Endothelial cell of umbilical vein (primary cell): ENCODE measurements around the gene KDM5C. TPM values are rescaled to one million over a fixed set of nuclear protein-coding genes. Genes with fewer than 3 reads are reported as not detected.

Experiments
- BruUV-seq: library from RNA; stranded (reverse); fragments of 400-500 nt; replicated peaks from 2 replicates; lab custom pipeline; 2021; lab: Mats Ljungman, UMichigan
- CTCF ChIA-PET: fragments of 300-600, 350-600 bp; sonication (Branson Sonifier 250); formaldehyde crosslinking; loops from one replicate; lab custom pipeline; 2021; ENCODE audit warnings: antibody characterized with exemption, inconsistent platforms; lab: Charles Lee
- POLR2A ChIA-PET: fragments of 300-600, 350-600 bp; sonication (Branson Sonifier 250); formaldehyde crosslinking; loops from one replicate; lab custom pipeline; 2021; ENCODE audit warnings: antibody characterized with exemption, inconsistent platforms; lab: Charles Lee
- DNase-seq: peaks from one replicate; pipeline ENCODE4 v3.0.0-alpha.2; 2011; ENCODE audit warnings: low read depth, low spot score
- FAIRE-seq: peaks from 2 replicates; lab custom pipeline; 2011; peaks lifted over from hg19 to GRCh38; lab: Jason Lieb, UNC
- H2AFZ ChIP-seq: 2 replicates; pipeline ENCODE4 v1.6.0; 2012; ENCODE audit warnings: low read depth, low read length, control low read depth, inconsistent platforms
- H3K27ac ChIP-seq: 2 replicates; pipeline ENCODE4 v1.5.1; 2011; ENCODE audit warnings: low read depth, mild to moderate bottlenecking, control low read depth, low read length, moderate library complexity; ENCODE audit not compliant: insufficient read depth
- H3K27me3 ChIP-seq, 2 experiments: 2 replicates each; pipeline versions ENCODE4 v1.6.0 to v1.6.1; 2011; ENCODE audit warnings: low read length in 2 of 2, mixed read lengths in 1 of 2; ENCODE audit not compliant: control insufficient read depth in 2 of 2, insufficient read depth in 2 of 2
- H3K36me3 ChIP-seq, 2 experiments: 2 replicates in 1 of 2; 3 replicates in 1 of 2; pipeline ENCODE4 v1.5.1; 2011; ENCODE audit warnings: low read length in 2 of 2, mild to moderate bottlenecking in 1 of 2, moderate library complexity in 1 of 2; ENCODE audit not compliant: control insufficient read depth in 2 of 2, insufficient read depth in 2 of 2; ENCODE audit errors: extremely low read depth in 1 of 2
- H3K4me1 ChIP-seq: 3 replicates; pipeline ENCODE4 v1.5.1; 2011; ENCODE audit warnings: mild to moderate bottlenecking, low read length; ENCODE audit not compliant: control insufficient read depth, insufficient read depth; ENCODE audit errors: extremely low read depth
- H3K4me2 ChIP-seq: 2 replicates; pipeline ENCODE4 v1.6.1; 2011; ENCODE audit warnings: low read length, control low read depth, mixed read lengths; ENCODE audit not compliant: insufficient read depth
- H3K4me3 ChIP-seq, 3 experiments: fragments of 200-600 bp in 1 of 3; sonication (generic), shearing (Covaris generic) in 1 of 3; replicated peaks in 1 of 3; 2 replicates each; pipeline ENCODE4 v1.5.1; 2011 to 2016; ENCODE audit warnings: control low read depth in 3 of 3, low read length in 3 of 3, mild to moderate bottlenecking in 2 of 3, inconsistent platforms in 1 of 3, low read depth in 1 of 3, moderate library complexity in 1 of 3; ENCODE audit not compliant: insufficient read depth in 1 of 3
- H3K79me2 ChIP-seq: 2 replicates; pipeline ENCODE4 v1.6.0; 2012; ENCODE audit warnings: low read length, inconsistent platforms; ENCODE audit not compliant: control insufficient read depth, insufficient read depth
- H3K9ac ChIP-seq: replicated peaks from 2 replicates; pipeline ENCODE3; 2011; ENCODE audit warnings: low read length, control low read depth; ENCODE audit not compliant: insufficient read depth; ENCODE audit errors: extremely low read depth
- H3K9me1 ChIP-seq: replicated peaks from 3 replicates; pipeline ENCODE4 v1.6.0; 2011; ENCODE audit warnings: mild to moderate bottlenecking, low read length; ENCODE audit not compliant: control insufficient read depth, insufficient read depth; ENCODE audit errors: extremely low read depth
- H3K9me3 ChIP-seq: replicated peaks from 2 replicates; pipeline ENCODE4 v1.5.1; 2012; ENCODE audit warnings: low read length, inconsistent platforms; ENCODE audit not compliant: control insufficient read depth, insufficient read depth
- H4K20me1 ChIP-seq: replicated peaks from 2 replicates; pipeline ENCODE3; 2011; ENCODE audit warnings: mild to moderate bottlenecking, low read length; ENCODE audit not compliant: control insufficient read depth, insufficient read depth; ENCODE audit errors: extremely low read depth
- EZH2 ChIP-seq: IDR thresholded peaks from 2 replicates; pipeline ENCODE4 v1.6.1; 2012; ENCODE audit warnings: borderline replicate concordance, low read depth, mild to moderate bottlenecking, moderate library complexity, low read length, inconsistent platforms; ENCODE audit not compliant: severe bottlenecking
- FOS ChIP-seq: IDR thresholded peaks from 2 replicates; pipeline ENCODE4 v1.6.1; 2011; ENCODE audit warnings: mild to moderate bottlenecking, low read length, moderate library complexity, borderline replicate concordance; ENCODE audit not compliant: insufficient read depth
- GATA2 ChIP-seq: IDR thresholded peaks from 2 replicates; pipeline ENCODE4 v1.7.0; 2011; ENCODE audit warnings: low read depth, mild to moderate bottlenecking, moderate library complexity, mixed read lengths, low read length; ENCODE audit not compliant: insufficient read length, insufficient read depth
- JUN ChIP-seq: IDR thresholded peaks from 2 replicates; pipeline ENCODE4 v1.6.1; 2011; ENCODE audit warnings: borderline replicate concordance, low read depth; ENCODE audit not compliant: insufficient read length, insufficient read depth
- MYC ChIP-seq: IDR thresholded peaks from one replicate; pipeline ENCODE4 v1.6.1; 2011; ENCODE audit warnings: mild to moderate bottlenecking, low read depth, low read length
- POLR2A ChIP-seq: IDR thresholded peaks from 2 replicates; pipeline ENCODE4 v1.6.1; 2012; ENCODE audit warnings: low read depth, mild to moderate bottlenecking, control low read depth, low read length
- POLR2AphosphoS5 ChIP-seq: IDR thresholded peaks from 2 replicates; pipeline ENCODE4 v1.6.1; 2012; ENCODE audit warnings: low read depth, mild to moderate bottlenecking, control low read depth, low read length, moderate library complexity; ENCODE audit not compliant: insufficient read depth
- dilution Hi-C: fragments of 300-500 bp; cut with MboI; formaldehyde crosslinking; loops from one replicate; pipeline ENCODE4 v1.15.0; 2019; ENCODE audit warnings: low sequenced_read_pairs; ENCODE audit not compliant: extremely low pct_ligation_motif_present
- intact Hi-C: fragments of 100-400 bp; cut with micrococcal nuclease; formaldehyde crosslinking; loops from one replicate; pipeline ENCODE4 v1.10.0; 2022
- polyA plus RNA-seq, 4 experiments: library from polyadenylated mRNA; depleted of rRNA in 3 of 4; stranded (reverse) in 3 of 4; unstranded in 1 of 4; fragments of >200 nt; gene quantifications; 2 replicates each; pipeline versions ENCODE4 v1.2.1 to v1.2.3, GENCODE V29; 2011 to 2012; ENCODE audit warnings: missing spikeins in 1 of 4
- total RNA-seq: library from RNA; stranded (reverse); gene quantifications from 2 replicates; pipeline ENCODE4 v1.2.3, GENCODE V29; 2021
- TF ChIP-seq, protein P1 (sequence below): IDR thresholded peaks from 2 replicates; pipeline ENCODE4 v1.6.1; 2011; ENCODE audit not compliant: insufficient read depth, insufficient read length
- TF ChIP-seq, protein P2 (sequence below), 2 donors: IDR thresholded peaks; 1 replicate in 1 of 2; 2 replicates in 1 of 2; pipeline ENCODE4 v1.5.1; 2011; ENCODE audit warnings: low read length in 2 of 2, mild to moderate bottlenecking in 2 of 2, moderate library complexity in 2 of 2, control low read depth in 1 of 2, inconsistent platforms in 1 of 2, low read depth in 1 of 2; ENCODE audit not compliant: insufficient read depth in 1 of 2; ENCODE audit errors: extremely low read depth in 1 of 2

KDM5C gene
- total and polyA plus RNA-seq, 2 donors (not counting 3 experiments of a cell fraction or from before 2014, with no cell fraction given), result 44.7 to 78.7 TPM

DNA sequence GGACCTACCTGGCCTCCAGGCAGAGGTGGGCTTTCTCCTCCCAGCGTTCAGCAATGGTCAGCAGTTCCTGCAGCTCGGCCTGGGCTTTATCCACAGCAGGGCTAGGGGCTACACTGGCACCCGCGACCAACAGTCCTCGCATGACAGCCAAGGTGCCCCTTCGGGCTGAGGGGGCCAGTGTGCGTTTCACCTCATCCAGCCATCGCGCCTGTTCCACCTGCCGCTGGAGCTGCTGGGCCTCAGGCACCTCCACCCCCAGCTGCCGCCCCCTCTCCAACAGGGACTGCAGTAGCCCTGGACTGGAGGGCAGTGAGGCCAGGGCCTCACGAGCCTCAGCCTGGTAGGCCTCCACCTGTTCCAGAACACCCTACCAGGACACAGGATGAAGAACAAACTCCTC is 28.3 kb downstream of the KDM5C start:
- FAIRE-seq, result no peak
- Histone ChIP-seq H2AFZ (no peak overlapping the region), H3K4me1 (no peaks in the 10 kb centered on the region), H4K20me1 (no peaks in the 10 kb centered on the region), H3K9me1 (no peaks in the 10 kb centered on the region), H3K4me2 (no peak overlapping the region), H3K79me2 (no peaks in the 10 kb centered on the region), H3K9me3 (no peaks in the 10 kb centered on the region), H3K9ac (no peak overlapping the region), H3K36me3 (peaks cover 3 to 42% of the 10 kb centered on the region in 2 experiments), H3K27me3 (no peaks in the 10 kb centered on the region), H3K4me3 (no peak overlapping the region), H3K27ac (no peak overlapping the region)
- no peak for DNase-seq
- dilution Hi-C loops (no loop called here), intact Hi-C loops (no loop called here)
- no TSS peak for BruUV-seq
- ChIA-PET CTCF (no interaction called here), POLR2A (no interaction called here)
- TF ChIP-seq, protein P1, sequence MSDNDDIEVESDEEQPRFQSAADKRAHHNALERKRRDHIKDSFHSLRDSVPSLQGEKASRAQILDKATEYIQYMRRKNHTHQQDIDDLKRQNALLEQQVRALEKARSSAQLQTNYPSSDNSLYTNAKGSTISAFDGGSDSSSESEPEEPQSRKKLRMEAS, result no peak
- TF ChIP-seq FOS, result no peak
- no peak for TF ChIP-seq MYC
- TF ChIP-seq, protein P2, sequence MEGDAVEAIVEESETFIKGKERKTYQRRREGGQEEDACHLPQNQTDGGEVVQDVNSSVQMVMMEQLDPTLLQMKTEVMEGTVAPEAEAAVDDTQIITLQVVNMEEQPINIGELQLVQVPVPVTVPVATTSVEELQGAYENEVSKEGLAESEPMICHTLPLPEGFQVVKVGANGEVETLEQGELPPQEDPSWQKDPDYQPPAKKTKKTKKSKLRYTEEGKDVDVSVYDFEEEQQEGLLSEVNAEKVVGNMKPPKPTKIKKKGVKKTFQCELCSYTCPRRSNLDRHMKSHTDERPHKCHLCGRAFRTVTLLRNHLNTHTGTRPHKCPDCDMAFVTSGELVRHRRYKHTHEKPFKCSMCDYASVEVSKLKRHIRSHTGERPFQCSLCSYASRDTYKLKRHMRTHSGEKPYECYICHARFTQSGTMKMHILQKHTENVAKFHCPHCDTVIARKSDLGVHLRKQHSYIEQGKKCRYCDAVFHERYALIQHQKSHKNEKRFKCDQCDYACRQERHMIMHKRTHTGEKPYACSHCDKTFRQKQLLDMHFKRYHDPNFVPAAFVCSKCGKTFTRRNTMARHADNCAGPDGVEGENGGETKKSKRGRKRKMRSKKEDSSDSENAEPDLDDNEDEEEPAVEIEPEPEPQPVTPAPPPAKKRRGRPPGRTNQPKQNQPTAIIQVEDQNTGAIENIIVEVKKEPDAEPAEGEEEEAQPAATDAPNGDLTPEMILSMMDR (IDR thresholded peaks at IDR 0.05; ENCODE audit: extremely low read depth in 1 of 2, insufficient read depth in 1 of 2, low read depth in 1 of 2, low read length in 2 of 2), result no peak
- no peak for TF ChIP-seq POLR2A
- no peak for TF ChIP-seq EZH2
- TF ChIP-seq POLR2AphosphoS5, result no peak
- TF ChIP-seq JUN, result no peak
- TF ChIP-seq GATA2, result no peak
